Calu3 (cell line): ENCODE results near the gene DSCAML1. TPM values are rescaled to one million over a fixed set of nuclear protein-coding genes. Genes with fewer than 3 reads are reported as not detected.

ENCODE experiments used
- BruUV-seq: library from RNA; stranded (reverse); fragments of 400-500 nt; replicated peaks from 2 replicates; lab custom pipeline; 2021; lab: Mats Ljungman, UMichigan
- CTCF ChIA-PET: fragments of 300-600 bp; sonication (Branson Sonifier 250); formaldehyde crosslinking; loops from one replicate; lab custom pipeline; 2022; ENCODE audit warnings: antibody characterized with exemption; lab: Charles Lee
- DNase-seq: peaks from one replicate; pipeline ENCODE4 v3.0.0; 2022
- H3K27ac Mint-ChIP-seq: one replicate; pipeline ENCODE4 v1.8.0; 2022; ENCODE audit warnings: mixed read lengths; ENCODE audit not compliant: unreplicated experiment
- H3K27me3 Mint-ChIP-seq: one replicate; pipeline ENCODE4 v1.8.0; 2022; ENCODE audit warnings: mixed read lengths; ENCODE audit not compliant: unreplicated experiment
- H3K36me3 Mint-ChIP-seq: one replicate; pipeline ENCODE4 v1.8.0; 2022; ENCODE audit warnings: mild to moderate bottlenecking, moderate library complexity, mixed read lengths; ENCODE audit not compliant: insufficient read depth, unreplicated experiment
- H3K4me1 Mint-ChIP-seq: one replicate; pipeline ENCODE4 v1.8.0; 2022; ENCODE audit warnings: mild to moderate bottlenecking, low read depth, mixed read lengths; ENCODE audit not compliant: unreplicated experiment
- H3K4me3 Mint-ChIP-seq: one replicate; pipeline ENCODE4 v1.8.0; 2022; ENCODE audit warnings: mild to moderate bottlenecking, low read depth, moderate library complexity, mixed read lengths; ENCODE audit not compliant: unreplicated experiment
- H3K9me3 Mint-ChIP-seq: one replicate; pipeline ENCODE4 v1.8.0; 2022; ENCODE audit warnings: low read depth, mixed read lengths; ENCODE audit not compliant: unreplicated experiment
- CTCF ChIP-seq: fragments of 200-600 bp; IDR thresholded peaks from one replicate; pipeline ENCODE4 v1.8.0; 2022; ENCODE audit warnings: antibody characterized with exemption; ENCODE audit not compliant: unreplicated experiment
- intact Hi-C: fragments of 100-400 bp; cut with micrococcal nuclease; formaldehyde crosslinking; loops from one replicate; pipeline ENCODE4 v1.10.0; 2022; ENCODE audit not compliant: unreplicated experiment
- total RNA-seq: library from RNA; stranded (reverse); gene quantifications from 2 replicates; pipeline ENCODE4 v1.2.3, GENCODE V29; 2022

Gene DSCAML1
- total RNA-seq, 1 experiment from 2014 or later: 0.07 TPM

- no peak for DNase-seq
- H3K27me3 Mint-ChIP-seq: peaks cover 95% of the 10 kb centered on the region
- CTCF ChIA-PET: interaction anchor here (0.6 kb wide), 1 partner anchor 1093 kb away, joined by 3 read pairs; no protein-coding TSS in a partner anchor
- peaks cover 12% of the 10 kb centered on the region for H3K4me1 Mint-ChIP-seq
- no peak overlapping the region for H3K27ac Mint-ChIP-seq
- H3K9me3 Mint-ChIP-seq: no peaks in the 10 kb centered on the region
- no peaks in the 10 kb centered on the region for H3K36me3 Mint-ChIP-seq
- TF ChIP-seq CTCF: no peak
- intact Hi-C loops: no loop called here
- no TSS peak for BruUV-seq
- no peak overlapping the region for H3K4me3 Mint-ChIP-seq
Observed at GRCh38 chr11:117614728-117615127, 182.3 kb downstream of the DSCAML1 start.

GRCh38 chr11:117613521-117613920 lies 183.5 kb downstream of the DSCAML1 start:
- Mint-ChIP-seq H3K27ac (no peak overlapping the region), H3K4me3 (no peak overlapping the region), H3K4me1 (peaks cover 15% of the 10 kb centered on the region), H3K36me3 (no peaks in the 10 kb centered on the region), H3K27me3 (peaks cover 83% of the 10 kb centered on the region), H3K9me3 (no peaks in the 10 kb centered on the region)
- DNase-seq: no peak
- CTCF ChIA-PET: no interaction called here
- intact Hi-C loops: no loop called here
- no TSS peak for BruUV-seq
- no peak for TF ChIP-seq CTCF

- CTCF ChIA-PET: no interaction called here
- Mint-ChIP-seq H3K36me3 (no peaks in the 10 kb centered on the region), H3K4me3 (no peak overlapping the region), H3K27me3 (peaks cover 70% of the 10 kb centered on the region), H3K4me1 (peaks cover 15% of the 10 kb centered on the region), H3K27ac (no peak overlapping the region), H3K9me3 (no peaks in the 10 kb centered on the region)
- TF ChIP-seq CTCF: no peak
- DNase-seq: no peak
- no TSS peak for BruUV-seq
- intact Hi-C loops: no loop called here
Observed at GRCh38 chr11:117612177-117612576, 184.8 kb downstream of the DSCAML1 start.

GRCh38 chr11:117610901-117611300 lies 186.1 kb downstream of the DSCAML1 start:
- intact Hi-C loops: no loop called here
- no peak overlapping the region for H3K4me3 Mint-ChIP-seq
- H3K36me3 Mint-ChIP-seq: no peaks in the 10 kb centered on the region
- H3K27me3 Mint-ChIP-seq: peaks cover 69% of the 10 kb centered on the region
- no peaks in the 10 kb centered on the region for H3K9me3 Mint-ChIP-seq
- H3K4me1 Mint-ChIP-seq: peaks cover 15% of the 10 kb centered on the region
- TF ChIP-seq CTCF: no peak
- CTCF ChIA-PET: no interaction called here
- no peak overlapping the region for H3K27ac Mint-ChIP-seq
- BruUV-seq: no TSS peak
- DNase-seq: no peak
